ENCODE measurements around the gene FBXO10.

The FBXO10 gene

GRCh38 chr9:37575511-37575914, 667 bp downstream of the FBXO10 start:
- DNase-seq (ENCODE audit: low read depth in 2 of 2), result peak in 1 of 2 donors; percentile 5
- no peak for TF ChIP-seq CTCF (IDR thresholded peaks at IDR 0.05; ENCODE audit: low read depth, low read length)
- peak overlapping the region; percentile 78 to 79 for H3K4me3 ChIP-seq (replicated peaks in 1 of 2; ENCODE audit: low read depth in 2 of 2, low read length in 2 of 2)

- no peak for TF ChIP-seq CTCF (IDR thresholded peaks at IDR 0.05; ENCODE audit: low read depth, low read length)
- peak overlapping the region; percentile 78 to 79 for H3K4me3 ChIP-seq (replicated peaks in 1 of 2; ENCODE audit: low read depth in 2 of 2, low read length in 2 of 2)
- peak in 1 of 2 donors; percentile 22 for DNase-seq (ENCODE audit: low read depth in 2 of 2)
Observed at GRCh38 chr9:37575001-37575400, 1.2 kb downstream of the FBXO10 start.

GRCh38 chr9:37574241-37574721, 1.9 kb downstream of the FBXO10 start:
- no peak overlapping the region for H3K4me3 ChIP-seq (replicated peaks in 1 of 2; ENCODE audit: low read depth in 2 of 2, low read length in 2 of 2)
- DNase-seq (ENCODE audit: low read depth in 2 of 2), result peak; percentile 68 to 71
- no peak for TF ChIP-seq CTCF (IDR thresholded peaks at IDR 0.05; ENCODE audit: low read depth, low read length)

GRCh38 chr9:37571282-37571681, 4.9 kb downstream of the FBXO10 start:
- no peak for TF ChIP-seq CTCF (IDR thresholded peaks at IDR 0.05; ENCODE audit: low read depth, low read length)
- DNase-seq (ENCODE audit: low read depth in 2 of 2), result no peak
- H3K4me3 ChIP-seq (replicated peaks in 1 of 2; ENCODE audit: low read depth in 2 of 2, low read length in 2 of 2), result no peak overlapping the region

GRCh38 chr9:37566716-37567115, 9.5 kb downstream of the FBXO10 start:
- TF ChIP-seq CTCF (IDR thresholded peaks at IDR 0.05; ENCODE audit: low read depth, low read length), result no peak
- no peak for DNase-seq (ENCODE audit: low read depth in 2 of 2)
- no peak overlapping the region for H3K4me3 ChIP-seq (replicated peaks in 1 of 2; ENCODE audit: low read depth in 2 of 2, low read length in 2 of 2)

GRCh38 chr9:37565661-37566618, 10.2 kb downstream of the FBXO10 start:
- DNase-seq (ENCODE audit: low read depth in 2 of 2), result no peak
- no peak for TF ChIP-seq CTCF (IDR thresholded peaks at IDR 0.05; ENCODE audit: low read depth, low read length)
- no peak overlapping the region for H3K4me3 ChIP-seq (replicated peaks in 1 of 2; ENCODE audit: low read depth in 2 of 2, low read length in 2 of 2)

Data from cardiac fibroblast (primary cell).